HAP-1 (cell line): ENCODE data around the gene BPNT1.
"Not testable (repeated sequence)": the region's sequence is repeated elsewhere in the genome, so short reads cannot be mapped to it uniquely, and the experiment has no call there.

Experiments
- DNase-seq, 2 experiments: peaks; one replicate each; pipeline ENCODE4 v3.0.0-alpha.2; 2016 to 2020; ENCODE audit warnings: low spot score in 2 of 2
- H3K27me3 ChIP-seq: fragments of 250-450 bp; sonication (Bioruptor Pico); 2 replicates; pipeline ENCODE4 v1.5.1; 2020; ENCODE audit warnings: low read depth, mild to moderate bottlenecking, moderate library complexity
- H3K36me3 ChIP-seq: fragments of 250-450 bp; sonication (Bioruptor Pico); replicated peaks from 2 replicates; pipeline ENCODE4 v1.5.1; 2020; ENCODE audit warnings: mild to moderate bottlenecking
- H3K4me1 ChIP-seq: fragments of 250-450 bp; sonication (Bioruptor Pico); 2 replicates; pipeline ENCODE4 v1.5.1; 2020; ENCODE audit warnings: mild to moderate bottlenecking
- H3K4me3 ChIP-seq: fragments of 250-450 bp; sonication (Bioruptor Pico); 2 replicates; pipeline ENCODE4 v1.5.1; 2020; ENCODE audit warnings: mild to moderate bottlenecking, moderate library complexity
- H3K9me3 ChIP-seq: fragments of 250-450 bp; sonication (Bioruptor Pico); 2 replicates; pipeline ENCODE4 v1.5.1; 2020; ENCODE audit warnings: mild to moderate bottlenecking, moderate library complexity
- in situ Hi-C: fragments of 300-500 bp; cut with MboI; formaldehyde crosslinking; loops from 3 replicates; pipeline ENCODE4 v1.14.3; 2020; ENCODE audit warnings: low sequenced_read_pairs, inconsistent platforms, mixed read lengths

The BPNT1 gene

DNA sequence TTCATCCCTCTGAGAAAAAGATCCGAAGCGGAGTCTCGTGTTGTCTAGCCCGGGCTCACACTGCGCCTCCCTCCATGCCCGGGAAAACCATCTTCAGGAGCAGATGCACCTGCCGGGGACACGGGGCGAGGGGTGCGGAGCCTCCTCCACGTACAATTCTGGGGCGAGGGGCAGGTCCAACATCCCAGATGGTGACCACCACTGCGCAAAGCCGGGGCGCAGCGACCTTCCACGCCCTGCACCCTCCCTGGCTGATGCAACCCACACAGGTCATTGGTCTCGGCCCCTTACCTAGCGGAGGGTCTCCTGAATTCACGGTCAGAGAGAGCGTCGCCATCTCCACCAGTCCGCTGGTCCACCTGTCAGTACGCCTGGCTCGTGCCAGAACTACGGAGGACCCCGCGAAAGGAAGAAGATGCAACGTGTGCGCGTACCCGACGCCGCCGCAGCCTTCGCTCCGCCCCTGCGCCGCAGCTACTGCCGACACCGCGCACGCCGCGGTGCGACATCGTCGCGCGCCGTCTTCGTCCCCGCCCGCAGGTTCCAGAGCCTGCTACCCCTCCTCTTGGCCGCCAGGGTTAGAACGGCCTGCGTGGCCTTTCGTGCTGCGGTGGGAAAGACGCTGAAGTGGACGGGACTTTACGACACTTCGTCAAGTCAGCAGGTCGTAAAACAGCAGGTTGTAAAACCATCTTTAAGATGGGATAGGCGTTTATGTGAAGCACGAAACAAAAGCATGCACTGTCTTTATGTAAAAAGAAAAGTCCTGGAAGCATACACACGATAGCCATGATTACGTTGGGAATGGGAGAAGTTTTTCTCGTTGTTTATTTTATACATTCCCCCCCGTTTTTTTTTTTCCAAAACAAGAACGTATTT is 43.3 kb downstream of the BPNT1 start, which contains the start of gene EPRS1:
EPRS1 (minus strand) TSS at position 454 of the 879 bp plus-strand sequence; CDS start at position 337, 117 bp downstream.
- Histone ChIP-seq H3K4me1 (peaks cover 12% of the 10 kb centered on the region), H3K4me3 (peak within 1 kb of the TSS; percentile 97), H3K27me3 (no peaks in the 10 kb centered on the region; the same call in 1 of the 2 replicates), H3K36me3 (peaks cover 8% of the 10 kb centered on the region; the same call in 1 of the 2 replicates), H3K9me3 (no peaks in the 10 kb centered on the region)
- DNase-seq: peak; percentile 95 to 97
- in situ Hi-C loops: no loop called here

- DNase-seq: peak in 1 of 2 experiments; percentile 51
- no peaks in the 10 kb centered on the region for H3K9me3 ChIP-seq
- in situ Hi-C loops: no loop called here
- H3K4me1 ChIP-seq: peaks cover 12% of the 10 kb centered on the region
- peaks cover 8% of the 10 kb centered on the region for H3K36me3 ChIP-seq
- peak overlapping the region; percentile 97 for H3K4me3 ChIP-seq
- H3K27me3 ChIP-seq: no peaks in the 10 kb centered on the region
These were observed 44.1 kb downstream of the BPNT1 start for GRCh38 chr1:220045356-220046051.

- DNase-seq: no peak
- peak overlapping the region; percentile 97 for H3K4me3 ChIP-seq
- peaks cover 14% of the 10 kb centered on the region for H3K36me3 ChIP-seq
- H3K27me3 ChIP-seq: no peaks in the 10 kb centered on the region
- no peaks in the 10 kb centered on the region for H3K9me3 ChIP-seq
- peaks cover 12% of the 10 kb centered on the region for H3K4me1 ChIP-seq
- in situ Hi-C loops: no loop called here
These were observed 44.8 kb downstream of the BPNT1 start for GRCh38 chr1:220044678-220045355.

DNA sequence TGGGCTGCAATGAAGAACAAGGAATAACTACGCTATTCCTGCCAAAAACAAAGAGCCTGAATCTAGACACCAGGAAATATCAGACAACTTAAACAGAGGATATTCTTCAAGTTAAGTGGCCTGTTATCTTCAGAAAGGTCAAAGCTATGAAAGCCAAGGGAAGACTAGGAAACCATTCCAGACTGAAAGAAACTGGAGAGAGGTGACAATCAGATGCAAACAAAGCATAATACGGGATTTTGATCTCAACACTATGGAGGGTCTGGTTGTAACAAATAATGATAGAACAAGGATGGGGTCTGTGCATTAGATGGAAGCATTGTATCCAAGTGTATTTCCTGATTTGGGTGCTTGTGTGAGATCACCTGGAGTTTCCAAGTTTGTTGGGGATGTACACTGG is 45.9 kb downstream of the BPNT1 start:
- H3K4me1 ChIP-seq: peaks cover 12% of the 10 kb centered on the region
- no peak for DNase-seq
- no peaks in the 10 kb centered on the region for H3K27me3 ChIP-seq
- no peaks in the 10 kb centered on the region for H3K9me3 ChIP-seq
- no peak overlapping the region for H3K4me3 ChIP-seq
- H3K36me3 ChIP-seq: peaks cover 21% of the 10 kb centered on the region
- in situ Hi-C loops: no loop called here

GRCh38 chr1:220040028-220040596 is 49.5 kb downstream of the BPNT1 start:
- Histone ChIP-seq H3K36me3 (peaks cover 26% of the 10 kb centered on the region), H3K9me3 (no peaks in the 10 kb centered on the region), H3K4me3 (no peak overlapping the region), H3K4me1 (peaks cover 16% of the 10 kb centered on the region), H3K27me3 (no peaks in the 10 kb centered on the region)
- in situ Hi-C loops: no loop called here
- DNase-seq: no peak

DNA sequence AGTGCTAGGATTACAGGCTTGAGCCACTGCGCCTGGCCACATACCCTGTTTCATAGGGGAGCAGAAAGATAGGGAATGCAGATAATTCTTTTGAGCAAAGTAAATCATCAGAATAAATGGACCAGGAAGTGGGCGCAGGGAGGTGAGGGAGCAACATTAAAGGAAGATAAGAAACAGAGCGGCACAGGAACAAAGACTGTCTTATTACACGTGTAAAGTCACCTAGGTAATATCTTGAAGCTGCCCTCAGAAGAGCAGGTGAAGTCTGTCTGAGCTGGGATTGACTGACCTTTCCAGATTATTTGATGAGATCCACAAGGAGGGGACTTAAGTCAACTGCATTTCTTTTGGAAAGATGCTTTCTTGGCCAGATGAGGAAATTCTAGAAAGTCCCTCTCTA is 50.9 kb downstream of the BPNT1 start:
- H3K4me3 ChIP-seq: no peak overlapping the region
- no peaks in the 10 kb centered on the region for H3K9me3 ChIP-seq
- peaks cover 7% of the 10 kb centered on the region for H3K4me1 ChIP-seq
- no peak for DNase-seq
- in situ Hi-C loops: no loop called here
- no peaks in the 10 kb centered on the region for H3K27me3 ChIP-seq
- H3K36me3 ChIP-seq: peaks cover 31% of the 10 kb centered on the region

DNA sequence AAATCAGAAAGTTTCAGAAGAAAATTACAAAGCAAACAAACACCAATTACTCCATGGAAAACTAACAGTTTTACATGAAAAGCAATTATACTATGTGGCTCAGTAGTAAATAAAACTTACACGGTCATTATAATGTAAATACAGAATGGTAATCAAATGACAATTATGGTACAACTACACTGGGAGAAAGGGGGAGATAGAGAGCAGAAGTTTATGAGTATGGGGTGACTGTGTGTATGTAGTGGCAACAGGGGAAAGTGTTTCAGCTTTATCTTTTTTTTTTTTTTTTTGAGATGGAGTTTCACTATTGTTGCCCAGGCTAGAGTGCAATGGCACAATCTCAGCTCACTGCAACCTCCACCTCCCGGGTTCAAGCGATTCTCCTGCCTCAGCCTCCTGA is 51.8 kb downstream of the BPNT1 start:
- peaks cover 36% of the 10 kb centered on the region for H3K36me3 ChIP-seq
- peak in 1 of 2 experiments; percentile 14 for DNase-seq
- H3K4me3 ChIP-seq, in situ Hi-C loops, H3K4me1 ChIP-seq, H3K9me3 ChIP-seq, H3K27me3 ChIP-seq: not testable (repeated sequence)

- peaks cover 40% of the 10 kb centered on the region for H3K36me3 ChIP-seq
- DNase-seq: no peak
- in situ Hi-C loops: no loop called here
- no peaks in the 10 kb centered on the region for H3K27me3 ChIP-seq
- H3K4me3 ChIP-seq: no peak overlapping the region
- H3K4me1 ChIP-seq: 0 out of 2 replicates have a peak, but pooled peaks cover 3% of the 10 kb centered on the region
- H3K9me3 ChIP-seq: no peaks in the 10 kb centered on the region
These were observed 56.7 kb downstream of the BPNT1 start for GRCh38 chr1:220032911-220033310.

DNA sequence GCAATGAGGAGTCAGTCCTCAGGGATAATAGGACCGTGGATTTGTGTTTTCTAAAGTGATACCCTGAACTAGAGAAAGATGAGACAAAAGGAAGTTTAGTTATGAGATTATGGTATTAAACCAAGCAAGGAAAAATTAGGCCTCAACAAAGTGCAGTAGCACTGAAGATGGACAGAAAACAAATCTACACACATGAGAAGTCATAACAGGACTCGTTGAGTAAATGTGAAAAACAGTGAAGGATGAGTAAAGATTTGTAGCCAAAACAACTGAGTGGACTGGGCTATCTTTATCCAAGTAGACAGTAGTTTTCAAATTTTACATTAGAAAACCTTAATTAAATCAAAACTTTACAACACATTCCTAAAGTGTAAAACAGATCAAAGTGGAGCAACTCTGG is 58.3 kb downstream of the BPNT1 start:
- Histone ChIP-seq H3K36me3 (peaks cover 39% of the 10 kb centered on the region), H3K9me3 (no peaks in the 10 kb centered on the region), H3K4me3 (no peak overlapping the region), H3K27me3 (no peaks in the 10 kb centered on the region), H3K4me1 (no peaks in the 10 kb centered on the region)
- in situ Hi-C loops: no loop called here
- DNase-seq: no peak

DNA sequence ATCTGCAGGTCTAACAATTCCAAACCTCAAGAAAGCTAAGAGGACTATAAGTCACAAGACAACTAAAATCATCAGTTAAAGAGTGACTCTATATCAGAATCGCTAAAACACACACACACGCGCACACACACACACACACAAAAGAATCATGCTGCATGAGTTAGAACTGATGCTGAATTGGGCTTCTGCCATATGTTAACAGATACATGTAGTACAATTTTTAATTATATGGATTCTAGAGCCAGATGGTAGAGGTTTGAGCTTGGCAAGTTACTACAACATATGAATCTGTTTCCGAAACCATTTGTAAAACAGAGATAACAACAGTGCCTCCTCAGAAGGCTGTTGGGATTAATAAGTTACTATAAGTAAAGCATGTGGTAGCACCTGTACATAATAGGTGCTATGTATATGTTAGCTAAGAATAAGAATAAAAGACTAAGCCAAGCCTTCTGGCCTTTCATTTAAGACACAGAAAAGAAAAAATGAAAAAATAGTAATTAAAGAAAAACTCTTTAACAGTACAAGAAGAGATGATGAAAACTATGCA is 61.2 kb downstream of the BPNT1 start:
- H3K27me3 ChIP-seq: no peaks in the 10 kb centered on the region
- peaks cover 48% of the 10 kb centered on the region for H3K36me3 ChIP-seq
- no peaks in the 10 kb centered on the region for H3K4me1 ChIP-seq
- in situ Hi-C loops: no loop called here
- DNase-seq: no peak
- H3K9me3 ChIP-seq: no peaks in the 10 kb centered on the region
- H3K4me3 ChIP-seq: no peak overlapping the region

DNA sequence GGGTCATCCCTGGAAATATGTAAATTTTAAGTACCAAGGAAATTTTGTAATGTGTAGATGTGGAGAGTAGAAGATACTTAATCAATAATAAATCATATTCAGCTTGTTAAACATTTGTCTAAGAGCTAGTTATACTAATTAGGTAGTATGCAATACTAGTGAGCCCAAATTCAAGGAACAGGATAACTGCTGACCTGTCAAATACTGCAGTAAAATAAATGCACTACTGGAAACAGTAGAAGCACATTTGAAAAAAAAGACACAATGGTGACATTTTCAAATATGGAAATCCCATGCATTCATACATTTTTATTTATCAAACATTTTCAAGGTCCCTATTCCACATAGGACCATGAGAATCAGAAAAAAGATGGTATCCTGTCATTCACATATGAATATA is 70.5 kb downstream of the BPNT1 start:
- H3K36me3 ChIP-seq: peaks cover 64% of the 10 kb centered on the region
- in situ Hi-C loops: no loop called here

GRCh38 chr1:220013497-220013896 is 76.1 kb downstream of the BPNT1 start:
- DNase-seq: no peak
- Histone ChIP-seq H3K9me3 (no peaks in the 10 kb centered on the region), H3K36me3 (peaks cover 65% of the 10 kb centered on the region), H3K27me3 (no peaks in the 10 kb centered on the region), H3K4me1 (no peaks in the 10 kb centered on the region), H3K4me3 (no peak overlapping the region)
- in situ Hi-C loops: no loop called here

More for the DNA sequence above, 70.5 kb downstream of the BPNT1 start:
- no peaks in the 10 kb centered on the region for H3K27me3 ChIP-seq
- no peaks in the 10 kb centered on the region for H3K4me1 ChIP-seq
- no peaks in the 10 kb centered on the region for H3K9me3 ChIP-seq
- no peak for DNase-seq
- no peak overlapping the region for H3K4me3 ChIP-seq

DNA sequence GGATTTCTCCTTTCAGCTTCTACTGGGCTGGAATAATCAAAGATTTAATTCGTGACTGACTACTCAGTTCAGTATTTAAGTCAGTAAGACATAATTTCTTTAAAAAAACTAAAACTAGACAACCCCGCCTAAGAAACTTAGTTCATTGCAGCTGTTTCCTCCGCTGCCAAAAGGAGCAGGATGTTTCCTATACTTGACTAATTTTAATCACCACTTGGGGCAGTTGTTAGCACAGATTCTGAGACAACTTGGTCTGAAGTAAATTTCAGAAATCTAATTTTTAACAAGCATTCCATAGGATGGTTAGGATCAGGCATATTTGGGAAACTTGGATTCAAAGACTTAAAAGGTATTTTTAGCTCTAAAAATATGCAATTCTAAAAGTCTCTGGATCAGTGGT is 77.3 kb downstream of the BPNT1 start:
- Histone ChIP-seq H3K9me3 (no peaks in the 10 kb centered on the region), H3K4me1 (no peaks in the 10 kb centered on the region; the same call in 1 of the 2 replicates), H3K4me3 (no peak overlapping the region), H3K27me3 (no peaks in the 10 kb centered on the region), H3K36me3 (peaks cover 58% of the 10 kb centered on the region)
- DNase-seq: no peak
- in situ Hi-C loops: no loop called here
